ENCODE data around the gene NSMF.
A peak's percentile ranks its signal among the peaks of the same experiment; 100 is the strongest.

Gene NSMF

DNA sequence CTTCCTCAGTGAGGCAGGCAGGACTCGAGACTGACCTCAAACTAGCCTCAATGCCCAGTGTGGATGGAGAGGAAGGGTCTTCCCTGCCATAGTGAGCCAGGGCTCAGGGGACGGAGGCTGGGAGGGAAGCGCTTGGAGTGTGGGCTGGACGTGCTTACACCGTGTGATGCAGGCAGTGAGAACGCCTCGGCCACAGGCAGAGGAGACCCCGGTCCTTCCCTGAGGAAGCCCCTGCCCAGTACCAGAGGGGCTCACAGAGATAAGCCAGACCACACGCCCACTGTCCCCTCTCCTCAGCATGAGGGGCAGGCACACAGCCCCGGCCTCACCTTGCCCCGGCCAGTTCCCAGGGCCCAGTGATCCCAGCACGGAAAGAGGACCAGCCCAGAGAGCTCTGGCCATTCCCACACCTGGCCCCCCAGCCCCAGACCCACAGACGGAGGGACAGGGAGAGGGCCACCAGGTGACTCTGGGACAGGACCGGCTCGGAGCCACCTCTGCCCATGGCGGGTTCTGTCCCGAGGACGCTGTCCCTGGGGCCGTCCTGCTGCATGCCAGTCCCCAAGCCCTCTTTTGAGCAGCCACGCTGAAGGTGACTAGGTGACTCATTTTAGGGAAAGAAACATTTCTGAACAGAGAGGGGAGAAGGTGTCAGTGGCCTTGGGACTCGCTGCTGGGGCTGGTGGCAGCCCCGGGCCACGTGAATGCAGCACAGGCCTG is 6.0 kb upstream of the NSMF start:
- no peak for TF ChIP-seq CTCF (IDR thresholded peaks at IDR 0.05; ENCODE audit: low read depth, low read length)
- Histone ChIP-seq H3K9me3 (ENCODE audit: severe bottlenecking) (no peaks in the 10 kb centered on the region), H3K27me3 (ENCODE audit: insufficient read depth, low read depth, severe bottlenecking) (no peaks in the 10 kb centered on the region), H3K36me3 (no peaks in the 10 kb centered on the region), H3K4me3 (ENCODE audit: low read depth, low read length) (no peak overlapping the region), H3K27ac (no peak overlapping the region)
- DNase-seq = no peak

GRCh38 chr9:137464291-137464999 is 5.3 kb upstream of the NSMF start:
- no peaks in the 10 kb centered on the region for H3K27me3 ChIP-seq (ENCODE audit: insufficient read depth, low read depth, severe bottlenecking)
- no peak for TF ChIP-seq CTCF (IDR thresholded peaks at IDR 0.05; ENCODE audit: low read depth, low read length)
- no peaks in the 10 kb centered on the region for H3K9me3 ChIP-seq (ENCODE audit: severe bottlenecking)
- no peak overlapping the region for H3K27ac ChIP-seq
- no peaks in the 10 kb centered on the region for H3K36me3 ChIP-seq
- no peak for DNase-seq
- H3K4me3 ChIP-seq (ENCODE audit: low read depth, low read length) = no peak overlapping the region

GRCh38 chr9:137463931-137464290 is 4.8 kb upstream of the NSMF start:
- no peaks in the 10 kb centered on the region for H3K9me3 ChIP-seq (ENCODE audit: severe bottlenecking)
- TF ChIP-seq CTCF (IDR thresholded peaks at IDR 0.05; ENCODE audit: low read depth, low read length) = no peak
- H3K4me3 ChIP-seq (ENCODE audit: low read depth, low read length) = no peak overlapping the region
- H3K27me3 ChIP-seq (ENCODE audit: insufficient read depth, low read depth, severe bottlenecking) = no peaks in the 10 kb centered on the region
- H3K36me3 ChIP-seq = no peaks in the 10 kb centered on the region
- no peak overlapping the region for H3K27ac ChIP-seq
- DNase-seq = no peak

- Histone ChIP-seq H3K36me3 (no peaks in the 10 kb centered on the region), H3K27me3 (ENCODE audit: insufficient read depth, low read depth, severe bottlenecking) (no peaks in the 10 kb centered on the region), H3K4me3 (ENCODE audit: low read depth, low read length) (no peak overlapping the region), H3K9me3 (ENCODE audit: severe bottlenecking) (no peaks in the 10 kb centered on the region), H3K27ac (peak overlapping the region; percentile 7; the same call in 1 of the 2 replicates)
- DNase-seq = no peak
- no peak for TF ChIP-seq CTCF (IDR thresholded peaks at IDR 0.05; ENCODE audit: low read depth, low read length)
Observed at GRCh38 chr9:137462986-137463930, 4.1 kb upstream of the NSMF start.

- H3K36me3 ChIP-seq = peaks cover 6% of the 10 kb centered on the region
- H3K27ac ChIP-seq = no peak overlapping the region; the same call in 1 of the 2 replicates
- no peak overlapping the region for H3K4me3 ChIP-seq (ENCODE audit: low read depth, low read length)
- TF ChIP-seq CTCF (IDR thresholded peaks at IDR 0.05; ENCODE audit: low read depth, low read length) = no peak
- no peaks in the 10 kb centered on the region for H3K9me3 ChIP-seq (ENCODE audit: severe bottlenecking)
- no peaks in the 10 kb centered on the region for H3K27me3 ChIP-seq (ENCODE audit: insufficient read depth, low read depth, severe bottlenecking)
- DNase-seq = no peak
Observed at GRCh38 chr9:137462396-137462985, 3.4 kb upstream of the NSMF start.

Measured in WERI-Rb-1 (cell line).